ENCODE data around the gene COL16A1.

Gene COL16A1

GRCh38 chr1:31645274-31645568 lies 58.6 kb downstream of the COL16A1 start:
- DNase-seq = no peak

- peak; percentile 95 to 99 for DNase-seq
These were observed 59.1 kb downstream of the COL16A1 start, which contains the start of gene PEF1 for GRCh38 chr1:31644560-31645273. PEF1 (minus strand) TSS chr1:31644876; CDS start chr1:31644864, 12 bp downstream.

GRCh38 chr1:31643976-31644559 lies 59.7 kb downstream of the COL16A1 start:
- peak in 1 of 2 donors; percentile 53 for DNase-seq

- no peak for DNase-seq
These were observed 60.9 kb downstream of the COL16A1 start for GRCh38 chr1:31642897-31643296.

GRCh38 chr1:31642366-31642765 lies 61.5 kb downstream of the COL16A1 start:
- no peak for DNase-seq

GRCh38 chr1:31640964-31641363 lies 62.9 kb downstream of the COL16A1 start:
- DNase-seq = no peak

- no peak for DNase-seq
These were observed 63.6 kb downstream of the COL16A1 start for GRCh38 chr1:31640179-31640578.

GRCh38 chr1:31639543-31639942 lies 64.3 kb downstream of the COL16A1 start:
- DNase-seq = no peak

- DNase-seq = no peak
These were observed 65.7 kb downstream of the COL16A1 start for GRCh38 chr1:31637915-31638673.

GRCh38 chr1:31633117-31633516 lies 70.7 kb downstream of the COL16A1 start:
- peak in 1 of 2 donors; percentile 16 for DNase-seq

- DNase-seq = no peak
These were observed 71.2 kb downstream of the COL16A1 start for GRCh38 chr1:31632649-31633048.

GRCh38 chr1:31628931-31629556 lies 74.8 kb downstream of the COL16A1 start:
- no peak for DNase-seq

- DNase-seq = no peak
These were observed 75.8 kb downstream of the COL16A1 start for GRCh38 chr1:31627930-31628559.

GRCh38 chr1:31627301-31627929 lies 76.4 kb downstream of the COL16A1 start:
- DNase-seq = no peak

- DNase-seq = no peak
These were observed 77.3 kb downstream of the COL16A1 start for GRCh38 chr1:31626223-31627207.

GRCh38 chr1:31625561-31626222 lies 78.1 kb downstream of the COL16A1 start:
- no peak for DNase-seq

- DNase-seq = no peak
These were observed 78.9 kb downstream of the COL16A1 start for GRCh38 chr1:31624731-31625514.

- no peak for DNase-seq
These were observed 79.5 kb downstream of the COL16A1 start for GRCh38 chr1:31624309-31624708.

GRCh38 chr1:31623365-31623764 lies 80.5 kb downstream of the COL16A1 start:
- no peak for DNase-seq
